GM18520 (cell line): Measurements from ENCODE around the gene ULK4.

ENCODE experiments used
- ATAC-seq: cut with Tn5 transposase; IDR thresholded peaks from one replicate; pipeline ENCODE4 v1.9.1; 2021; ENCODE audit not compliant: unreplicated experiment

Gene ULK4

GRCh38 chr3:41327718-41328117 lies 634.2 kb downstream of the ULK4 start:
- no peak for ATAC-seq

GRCh38 chr3:41324156-41324475 lies 637.8 kb downstream of the ULK4 start:
- ATAC-seq: no peak

DNA sequence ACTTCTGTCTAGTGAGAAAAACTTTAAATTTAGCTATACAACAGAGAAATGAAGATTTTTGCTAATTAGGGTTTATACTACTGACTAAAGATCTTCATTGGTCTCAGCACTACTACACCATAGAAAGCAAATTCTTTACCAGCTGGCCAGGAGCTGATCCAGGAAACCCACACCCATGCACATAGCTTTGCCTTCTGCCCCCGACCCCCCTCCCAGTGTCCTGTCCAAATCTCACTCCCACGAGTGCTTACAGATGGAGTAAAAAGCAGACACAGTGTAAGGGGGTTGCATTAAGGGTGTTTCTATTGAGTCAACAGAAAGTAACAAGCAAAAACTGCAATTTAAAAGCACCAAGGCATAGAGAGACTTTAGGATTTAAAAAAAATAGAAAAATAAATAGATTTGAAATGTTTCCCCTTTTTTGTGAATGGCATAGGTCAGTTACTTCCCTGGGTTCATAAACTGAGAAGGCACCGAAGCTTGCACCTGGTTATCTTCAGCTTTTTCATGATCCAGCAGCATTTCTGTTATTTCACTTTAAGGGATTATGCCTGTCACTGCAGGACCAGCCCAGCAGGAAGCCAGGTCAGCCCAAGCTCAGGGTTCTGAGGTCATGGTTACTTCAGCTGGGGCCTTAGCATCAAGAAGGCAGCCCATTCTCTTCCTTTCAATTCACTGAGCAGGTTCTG lies 638.3 kb downstream of the ULK4 start:
- ATAC-seq: no peak

- no peak for ATAC-seq
These were observed 640.3 kb downstream of the ULK4 start for GRCh38 chr3:41321642-41321980.

DNA sequence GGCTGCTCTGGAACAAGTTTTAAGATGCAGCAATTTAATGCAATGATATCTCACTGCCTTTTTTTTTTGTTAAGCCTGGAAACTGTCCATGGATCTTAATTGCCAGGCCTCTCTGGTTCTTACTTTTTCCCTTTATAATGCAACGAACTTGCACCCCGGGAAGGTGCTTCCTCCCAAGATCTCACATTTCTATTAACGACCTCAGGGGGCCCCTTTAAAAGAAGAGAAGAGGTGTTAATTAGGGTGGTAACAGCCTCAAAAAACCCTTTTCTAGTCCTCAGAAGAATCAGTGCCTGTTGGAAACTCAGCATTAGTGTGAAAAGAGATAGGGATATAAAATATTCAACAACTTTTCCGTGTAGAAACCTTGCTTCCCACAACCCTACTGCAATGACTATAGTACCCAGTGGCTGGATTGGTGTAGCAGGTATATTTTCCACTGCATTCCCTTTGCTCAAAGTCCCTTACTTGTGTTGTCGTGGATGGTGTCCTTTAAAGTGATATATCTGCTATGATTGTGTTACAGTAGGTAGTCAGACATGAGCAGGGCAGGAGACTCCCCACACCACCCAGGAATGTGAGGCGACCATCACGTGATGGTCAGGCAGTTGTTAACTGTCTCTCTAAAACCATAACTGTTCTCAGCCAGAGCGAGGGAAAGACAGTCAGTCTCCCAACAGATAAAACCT lies 640.8 kb downstream of the ULK4 start:
- no peak for ATAC-seq

GRCh38 chr3:41318520-41318919 lies 643.4 kb downstream of the ULK4 start:
- ATAC-seq: no peak

DNA sequence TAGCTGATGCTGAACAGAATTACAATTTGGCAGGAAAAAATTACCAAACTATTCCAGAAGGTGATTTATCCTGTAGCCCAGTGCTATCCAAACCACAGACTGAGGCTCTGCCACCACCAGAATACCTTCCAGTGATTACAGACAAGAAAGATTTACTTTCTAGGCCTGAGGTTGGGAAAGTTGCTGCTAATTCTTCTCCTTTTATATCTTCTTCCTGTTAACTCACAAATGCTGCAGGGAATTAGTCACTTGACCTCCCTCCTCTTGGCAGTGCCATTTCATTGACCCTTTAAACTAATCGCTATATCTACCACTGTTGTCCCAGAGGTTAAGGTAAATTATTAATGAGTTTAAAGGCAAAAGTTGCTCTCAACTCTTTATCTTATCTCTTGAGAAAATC lies 644.2 kb downstream of the ULK4 start:
- ATAC-seq: no peak

DNA sequence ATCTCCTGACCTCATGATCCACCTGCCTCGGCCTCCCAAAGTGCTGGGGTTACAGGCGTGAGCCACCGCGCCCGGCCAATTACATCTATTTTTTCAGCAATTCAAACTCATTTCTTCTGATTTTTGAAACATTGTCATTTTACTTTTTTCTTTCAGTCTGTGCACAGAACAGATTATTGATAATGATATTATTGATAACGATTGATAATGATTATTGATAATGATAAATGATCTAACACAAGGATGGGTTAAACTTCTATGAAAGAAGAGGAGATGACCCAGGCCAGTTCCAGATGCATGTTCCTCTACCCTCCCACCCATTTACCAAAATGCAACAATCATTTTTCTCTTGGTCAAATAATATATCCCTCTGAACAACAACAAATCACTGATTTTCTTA lies 644.6 kb downstream of the ULK4 start:
- no peak for ATAC-seq

GRCh38 chr3:41315126-41315525 lies 646.8 kb downstream of the ULK4 start:
- no peak for ATAC-seq

- no peak for ATAC-seq
These were observed 653.8 kb downstream of the ULK4 start for GRCh38 chr3:41308119-41308518.

DNA sequence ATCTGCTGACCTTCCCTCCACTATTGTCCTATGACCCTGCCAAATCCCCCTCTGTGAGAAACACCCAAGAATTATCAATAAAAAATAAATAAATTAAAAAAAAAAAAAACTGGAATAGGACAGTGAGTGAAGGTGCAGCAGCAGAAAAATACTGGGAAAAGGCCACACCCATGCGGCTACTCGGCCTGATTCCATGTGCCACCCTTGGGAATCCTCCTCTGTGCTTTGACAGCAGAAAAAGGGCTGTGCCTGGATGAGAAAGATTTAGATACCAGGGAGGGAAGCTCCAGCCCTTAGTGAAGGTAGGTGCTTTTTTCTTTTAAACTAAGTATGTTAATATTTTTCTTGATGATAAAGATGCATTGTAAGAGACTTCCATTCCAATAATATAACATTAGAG lies 654.8 kb downstream of the ULK4 start:
- no peak for ATAC-seq

DNA sequence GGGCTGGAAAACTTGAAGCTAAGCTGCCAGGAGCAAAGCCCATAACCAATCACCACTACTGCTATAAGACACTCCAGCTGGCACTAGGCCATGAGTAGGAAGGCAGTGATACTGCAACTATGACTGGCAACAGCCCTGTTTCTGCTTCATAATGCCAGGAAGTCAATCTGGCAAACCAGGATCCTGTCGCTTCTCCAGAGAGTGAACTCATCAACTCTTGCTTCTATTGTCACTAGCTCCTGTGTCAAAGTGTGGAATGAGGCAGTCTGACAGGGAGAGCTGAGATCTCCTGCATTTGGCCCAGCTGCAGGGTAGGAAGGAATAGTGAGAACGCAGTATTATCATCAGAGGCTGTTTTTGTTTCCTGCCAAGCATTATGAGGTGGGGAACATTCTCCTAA lies 657.3 kb downstream of the ULK4 start:
- no peak for ATAC-seq

- ATAC-seq: no peak
These were observed 659.6 kb downstream of the ULK4 start for GRCh38 chr3:41302295-41302694.

GRCh38 chr3:41301548-41301947 lies 660.4 kb downstream of the ULK4 start:
- no peak for ATAC-seq

- ATAC-seq: no peak
These were observed 662.9 kb downstream of the ULK4 start for GRCh38 chr3:41299036-41299435.

GRCh38 chr3:41297750-41298149 lies 664.2 kb downstream of the ULK4 start:
- no peak for ATAC-seq

GRCh38 chr3:41296556-41296955 lies 665.3 kb downstream of the ULK4 start:
- no peak for ATAC-seq

DNA sequence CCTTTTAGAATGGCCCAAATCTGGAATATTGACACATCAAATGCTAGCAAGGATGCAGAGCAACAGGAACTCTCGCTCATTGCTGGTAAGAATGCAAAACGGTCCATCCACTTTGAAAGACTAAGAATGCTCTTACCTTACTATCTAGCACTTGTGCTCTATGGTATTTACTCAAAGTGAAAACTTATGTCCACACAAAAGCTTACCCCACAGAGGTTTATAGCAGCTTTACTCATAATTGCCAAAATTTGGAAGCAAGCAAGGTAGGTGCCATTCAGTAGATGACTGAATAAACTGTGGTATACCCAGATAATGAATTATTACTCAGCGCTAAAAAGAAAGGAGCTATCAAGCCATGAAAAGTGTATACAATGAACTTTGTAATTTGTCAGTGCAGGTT lies 666.2 kb downstream of the ULK4 start:
- ATAC-seq: no peak

GRCh38 chr3:41293169-41293681 lies 668.7 kb downstream of the ULK4 start:
- no peak for ATAC-seq

GRCh38 chr3:41290736-41291135 lies 671.2 kb downstream of the ULK4 start:
- ATAC-seq: no peak

DNA sequence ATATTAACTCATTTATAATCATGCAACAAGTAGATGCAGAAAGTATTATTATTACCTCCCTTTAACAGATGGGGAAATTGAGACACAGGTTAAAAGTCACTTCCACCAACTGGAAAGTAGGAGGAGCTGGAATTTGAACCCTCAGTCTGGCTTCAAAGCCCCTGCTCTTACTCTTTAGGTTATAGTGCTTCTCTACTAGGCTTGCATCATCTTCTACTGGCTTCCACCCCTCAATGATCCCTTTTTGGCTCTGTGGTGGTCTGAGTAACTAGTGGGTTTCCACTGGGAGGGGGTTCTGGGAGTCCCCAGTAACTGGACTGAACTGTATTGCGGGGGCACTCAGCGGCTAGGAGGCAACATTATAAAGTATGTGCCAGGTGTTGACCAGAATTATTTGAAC lies 671.6 kb downstream of the ULK4 start:
- ATAC-seq: no peak

GRCh38 chr3:41288785-41289184 lies 673.1 kb downstream of the ULK4 start:
- no peak for ATAC-seq

DNA sequence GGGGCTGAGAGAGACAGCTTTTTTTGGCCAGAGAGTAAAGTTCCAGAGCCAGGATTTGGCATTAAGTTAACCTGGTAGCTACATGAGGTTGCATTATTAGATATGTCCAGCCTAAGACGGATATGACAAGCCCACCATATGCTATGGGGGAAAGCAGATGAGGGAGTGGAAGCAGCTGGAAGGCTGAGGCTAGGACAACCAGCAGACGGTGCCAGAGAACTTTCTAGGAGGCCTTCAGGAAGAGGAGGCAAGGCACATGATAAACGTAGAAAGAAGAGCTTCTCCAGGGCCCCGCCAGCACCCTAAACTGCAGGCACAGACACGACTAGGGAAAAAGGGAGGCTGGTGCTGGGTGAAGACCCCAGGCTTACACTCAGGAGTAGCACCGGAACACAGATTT lies 675.6 kb downstream of the ULK4 start:
- ATAC-seq: no peak
